GM12872 (cell line): ENCODE results near the gene MUC6.

Source experiments
- TF ChIP-seq, protein P1 (sequence below): IDR thresholded peaks from 3 replicates; pipeline ENCODE4 v1.5.1; 2011; ENCODE audit warnings: low read depth, mild to moderate bottlenecking, low read length, moderate library complexity; ENCODE audit not compliant: insufficient read depth

MUC6 gene

DNA sequence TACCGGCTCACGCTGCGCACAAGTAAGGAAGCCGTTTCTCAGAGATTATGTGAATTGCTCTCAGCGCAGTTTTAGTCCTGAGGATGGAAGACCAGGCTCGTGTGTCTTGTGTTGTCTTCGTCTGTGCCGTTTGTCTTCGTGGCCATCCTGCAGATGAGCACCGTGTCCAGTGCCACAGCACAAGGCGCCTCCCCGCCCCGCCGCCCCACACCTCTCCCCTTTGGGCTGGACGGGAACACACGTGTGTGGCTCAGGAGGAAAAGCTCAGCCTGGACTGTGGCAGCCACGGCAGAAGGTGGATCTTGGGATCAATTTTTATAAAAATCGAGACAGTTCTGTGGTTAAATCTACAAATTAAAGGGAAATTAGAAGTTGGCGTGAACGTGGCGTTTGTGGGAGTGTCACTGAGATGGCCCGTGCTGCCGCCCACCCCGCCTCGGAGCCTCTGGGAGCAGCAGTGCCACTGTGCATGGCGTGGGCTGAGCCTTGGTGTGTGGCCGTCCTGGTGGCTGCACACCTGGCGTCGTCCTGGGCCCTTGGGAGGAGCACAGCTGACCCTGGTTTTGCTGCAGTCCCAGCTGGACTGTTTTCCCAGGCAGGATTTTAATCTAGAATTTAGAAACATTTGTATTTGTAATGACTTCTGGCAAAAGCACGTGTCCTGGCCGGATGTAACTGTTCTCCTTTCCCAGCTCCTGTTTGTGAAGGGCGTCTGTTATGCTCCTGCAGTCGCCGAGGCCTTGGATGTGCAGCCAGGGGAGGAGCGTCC is 25.8 kb downstream of the MUC6 start:
- TF ChIP-seq, protein P1, sequence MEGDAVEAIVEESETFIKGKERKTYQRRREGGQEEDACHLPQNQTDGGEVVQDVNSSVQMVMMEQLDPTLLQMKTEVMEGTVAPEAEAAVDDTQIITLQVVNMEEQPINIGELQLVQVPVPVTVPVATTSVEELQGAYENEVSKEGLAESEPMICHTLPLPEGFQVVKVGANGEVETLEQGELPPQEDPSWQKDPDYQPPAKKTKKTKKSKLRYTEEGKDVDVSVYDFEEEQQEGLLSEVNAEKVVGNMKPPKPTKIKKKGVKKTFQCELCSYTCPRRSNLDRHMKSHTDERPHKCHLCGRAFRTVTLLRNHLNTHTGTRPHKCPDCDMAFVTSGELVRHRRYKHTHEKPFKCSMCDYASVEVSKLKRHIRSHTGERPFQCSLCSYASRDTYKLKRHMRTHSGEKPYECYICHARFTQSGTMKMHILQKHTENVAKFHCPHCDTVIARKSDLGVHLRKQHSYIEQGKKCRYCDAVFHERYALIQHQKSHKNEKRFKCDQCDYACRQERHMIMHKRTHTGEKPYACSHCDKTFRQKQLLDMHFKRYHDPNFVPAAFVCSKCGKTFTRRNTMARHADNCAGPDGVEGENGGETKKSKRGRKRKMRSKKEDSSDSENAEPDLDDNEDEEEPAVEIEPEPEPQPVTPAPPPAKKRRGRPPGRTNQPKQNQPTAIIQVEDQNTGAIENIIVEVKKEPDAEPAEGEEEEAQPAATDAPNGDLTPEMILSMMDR = no peak

DNA sequence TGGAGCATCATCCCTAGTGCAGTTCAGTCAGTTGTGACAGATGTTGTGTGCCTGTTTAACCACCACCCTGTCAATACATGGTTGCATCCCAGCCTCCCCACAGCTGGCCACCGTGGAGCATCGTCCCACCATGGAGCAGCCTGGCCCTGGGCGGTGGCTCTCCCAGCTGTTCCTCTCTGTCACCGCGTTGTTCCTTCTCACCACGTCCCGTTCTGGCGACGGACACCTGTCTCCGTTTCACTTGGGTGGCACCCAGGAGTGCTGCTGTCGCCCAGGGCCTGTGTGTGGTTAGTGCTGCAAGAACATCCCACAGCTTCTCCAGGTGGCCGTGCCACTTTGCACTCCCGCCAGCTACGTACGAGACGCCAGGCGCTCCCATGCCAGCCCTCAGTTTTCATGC is 26.5 kb downstream of the MUC6 start:
- TF ChIP-seq, protein P1 = no peak

DNA sequence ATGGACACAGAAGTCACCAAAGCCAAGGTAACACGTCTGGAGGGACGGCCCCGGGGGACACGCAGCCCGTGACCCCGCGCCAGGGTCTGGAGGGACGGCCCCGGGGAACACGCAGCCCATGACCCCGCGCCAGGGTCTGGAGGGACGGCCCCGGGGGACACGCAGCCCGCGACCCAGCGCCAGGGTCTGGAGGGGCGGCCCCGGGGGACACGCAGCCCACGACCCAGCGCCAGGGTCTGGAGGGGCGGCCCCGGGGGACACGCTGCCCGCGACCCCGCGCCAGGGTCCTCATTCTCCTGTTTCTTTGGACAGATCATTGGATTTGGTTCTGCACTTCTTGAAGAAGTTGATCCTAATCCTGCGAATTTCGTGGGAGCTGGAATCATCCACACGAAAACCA is 27.1 kb downstream of the MUC6 start:
- TF ChIP-seq, protein P1 = no peak

DNA sequence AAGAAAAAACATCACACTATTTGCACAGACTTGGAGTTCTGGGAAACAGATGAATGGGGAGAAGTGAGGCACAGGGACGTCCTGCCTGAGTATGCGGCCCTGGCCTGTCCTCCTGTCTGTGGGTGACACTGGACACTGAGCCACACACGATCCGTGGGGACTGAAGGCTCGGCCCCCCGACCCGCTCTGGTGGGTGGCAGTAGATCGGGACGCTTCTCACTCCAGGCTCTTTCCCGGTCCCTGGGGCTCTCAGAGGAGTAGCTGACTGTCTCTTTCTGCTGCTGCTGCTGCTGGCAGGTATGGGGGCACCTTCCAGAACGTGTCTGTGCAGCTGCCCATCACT is 27.7 kb downstream of the MUC6 start:
- TF ChIP-seq, protein P1 = no peak

DNA sequence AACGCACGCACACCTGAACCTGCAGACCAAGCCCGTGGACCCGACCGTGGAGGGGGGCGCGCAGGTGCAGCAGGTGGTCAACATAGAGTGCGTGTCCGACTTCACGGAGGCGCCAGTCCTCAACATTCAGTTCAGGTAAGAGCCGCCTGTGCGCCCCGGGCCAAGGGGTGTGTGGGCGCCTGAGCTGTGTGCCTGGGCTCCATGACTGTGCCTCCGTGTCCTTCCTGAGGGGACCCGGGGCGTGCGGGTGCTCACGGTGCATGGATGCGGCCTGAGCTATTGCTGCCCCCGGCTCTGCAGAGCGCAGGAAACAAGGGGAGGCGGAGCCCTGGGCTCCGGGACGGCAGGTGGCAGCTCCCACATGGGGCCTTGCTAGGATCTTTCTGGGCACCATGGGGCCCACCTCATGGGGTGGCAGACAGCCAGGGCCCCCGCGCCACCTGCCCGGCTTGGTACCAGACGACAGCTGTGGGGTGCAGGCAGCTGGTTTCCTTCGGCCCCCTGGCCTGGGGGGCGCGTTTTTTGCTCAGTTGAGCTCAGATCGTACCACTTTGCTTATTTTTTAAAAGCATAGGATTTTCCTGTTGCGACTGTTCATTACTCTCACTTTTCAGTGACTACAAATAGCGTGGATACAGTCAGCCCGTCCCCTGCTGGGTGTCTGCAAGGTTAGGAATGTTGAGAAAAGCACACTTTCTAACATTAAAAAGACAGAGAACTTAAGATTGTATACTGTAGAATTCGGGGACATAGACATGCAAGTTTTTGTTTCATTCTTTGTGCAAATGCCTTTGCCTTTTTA is 28.3 kb downstream of the MUC6 start:
- TF ChIP-seq, protein P1 = no peak

DNA sequence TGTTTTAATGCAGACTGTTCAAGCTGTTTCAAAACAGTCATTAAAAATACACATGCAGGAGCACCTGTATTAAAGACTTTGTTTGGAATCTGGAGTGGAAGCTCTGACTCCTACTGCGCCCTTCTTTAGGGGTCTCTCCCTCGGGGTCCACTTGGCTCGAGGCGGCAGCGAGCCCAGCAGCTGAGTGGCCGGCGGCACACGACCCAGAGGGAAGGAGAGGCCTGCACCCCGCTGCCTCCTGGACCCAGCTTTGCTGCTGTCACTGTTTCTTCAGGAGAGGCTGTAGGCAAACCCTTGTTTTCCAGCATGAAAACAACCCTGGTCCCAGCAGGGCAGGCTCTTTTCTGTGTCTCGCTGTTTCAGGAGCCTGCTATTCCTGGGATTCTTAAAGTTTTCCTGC is 29.2 kb downstream of the MUC6 start:
- TF ChIP-seq, protein P1 = no peak

DNA sequence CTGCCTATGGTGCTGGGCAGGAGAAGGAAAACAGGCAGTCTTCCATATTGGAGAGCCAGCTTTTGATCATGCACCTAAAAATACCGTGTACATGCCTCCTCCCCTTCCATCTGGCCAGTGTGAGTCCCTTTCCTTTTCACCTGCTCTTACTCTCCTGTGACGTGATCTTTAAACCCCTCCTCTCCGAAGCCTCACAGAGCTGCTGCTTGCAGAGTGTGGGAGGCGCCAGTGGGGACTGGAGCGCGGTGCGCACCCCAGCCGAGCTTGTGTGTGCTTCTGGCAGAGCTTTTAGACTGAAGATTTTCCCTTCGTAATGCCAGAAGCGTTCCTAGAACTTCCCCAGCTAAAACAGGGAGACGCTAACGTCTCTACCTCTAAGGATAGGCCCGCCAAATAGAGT is 29.8 kb downstream of the MUC6 start:
- TF ChIP-seq, protein P1 = no peak
